H1 (cell line): Measurements from ENCODE around the gene ARHGAP27. TPM values are rescaled to one million over a fixed set of nuclear protein-coding genes. Genes with fewer than 3 reads are reported as not detected.

Source experiments
- EZH2 ChIP-seq: fragments of 200-600 bp; sonication (generic); IDR thresholded peaks from 2 replicates; pipeline ENCODE4 v1.7.1; 2012; ENCODE audit warnings: low read depth, mild to moderate bottlenecking, moderate library complexity, low read length, inconsistent platforms; ENCODE audit not compliant: severe bottlenecking
- GABPA ChIP-seq: IDR thresholded peaks from 2 replicates; pipeline ENCODE4 v1.6.1; 2011; ENCODE audit warnings: mild to moderate bottlenecking, low read length, moderate library complexity, borderline replicate concordance; ENCODE audit not compliant: insufficient read depth
- KDM1A ChIP-seq: fragments of 200-600, 300-600 bp; sonication (generic); IDR thresholded peaks from 2 replicates; pipeline ENCODE4 v1.7.1; 2016; ENCODE audit warnings: mild to moderate bottlenecking, low read length, borderline replicate concordance
- POLR2AphosphoS5 ChIP-seq: IDR thresholded peaks from 2 replicates; pipeline ENCODE4 v1.6.1; 2011; ENCODE audit warnings: low read depth, low read length
- SP1 ChIP-seq: IDR thresholded peaks from 2 replicates; pipeline ENCODE4 v1.6.1; 2011; ENCODE audit warnings: low read depth, low read length
- polyA plus RNA-seq, 7 experiments: library from polyadenylated mRNA; depleted of rRNA in 3 of 7; stranded (reverse) in 5 of 7; unstranded in 2 of 7; fragments of >200 nt in 5 of 7; fragments of 200-250 nt in 2 of 7; gene quantifications; 1 replicate in 5 of 7; 2 replicates in 1 of 7; 4 replicates in 1 of 7; pipeline versions ENCODE4 v1.2.1 to v1.2.3, GENCODE V29; 2011 to 2013; ENCODE audit warnings: missing spikeins in 2 of 7, mixed read lengths in 2 of 7
- total RNA-seq: library from RNA; stranded (reverse); fragmentation: NEBNext Ultra II Directional; extraction: Animal tissue kit (Norgen Biotek cat#: 25700); gene quantifications from 2 replicates; pipeline ENCODE4 v1.2.1, GENCODE V29; 2021
- TF ChIP-seq, protein P1 (sequence below): fragments of 300-600 bp; sonication (generic); IDR thresholded peaks from 2 replicates; pipeline ENCODE4 v1.7.1; 2012; ENCODE audit warnings: low read length, moderate library complexity, mild to moderate bottlenecking, inconsistent platforms; ENCODE audit not compliant: insufficient replicate concordance
- TF ChIP-seq, protein P2 (sequence below), 3 experiments: IDR thresholded peaks; 1 replicate in 2 of 3; 2 replicates in 1 of 3; pipeline versions ENCODE4 v1.5.1 to v1.6.1; 2011; ENCODE audit warnings: low read length in 3 of 3, mild to moderate bottlenecking in 3 of 3, inconsistent platforms in 2 of 3, low read depth in 1 of 3, moderate library complexity in 1 of 3; ENCODE audit not compliant: insufficient read depth in 1 of 3; ENCODE audit errors: control extremely low read depth in 1 of 3

The ARHGAP27 gene
- total and polyA plus RNA-seq, 2 of the 8 experiments (the other 6 are each of a cell fraction or from before 2014, with no cell fraction given), result 11.6 to 13.1 TPM

DNA sequence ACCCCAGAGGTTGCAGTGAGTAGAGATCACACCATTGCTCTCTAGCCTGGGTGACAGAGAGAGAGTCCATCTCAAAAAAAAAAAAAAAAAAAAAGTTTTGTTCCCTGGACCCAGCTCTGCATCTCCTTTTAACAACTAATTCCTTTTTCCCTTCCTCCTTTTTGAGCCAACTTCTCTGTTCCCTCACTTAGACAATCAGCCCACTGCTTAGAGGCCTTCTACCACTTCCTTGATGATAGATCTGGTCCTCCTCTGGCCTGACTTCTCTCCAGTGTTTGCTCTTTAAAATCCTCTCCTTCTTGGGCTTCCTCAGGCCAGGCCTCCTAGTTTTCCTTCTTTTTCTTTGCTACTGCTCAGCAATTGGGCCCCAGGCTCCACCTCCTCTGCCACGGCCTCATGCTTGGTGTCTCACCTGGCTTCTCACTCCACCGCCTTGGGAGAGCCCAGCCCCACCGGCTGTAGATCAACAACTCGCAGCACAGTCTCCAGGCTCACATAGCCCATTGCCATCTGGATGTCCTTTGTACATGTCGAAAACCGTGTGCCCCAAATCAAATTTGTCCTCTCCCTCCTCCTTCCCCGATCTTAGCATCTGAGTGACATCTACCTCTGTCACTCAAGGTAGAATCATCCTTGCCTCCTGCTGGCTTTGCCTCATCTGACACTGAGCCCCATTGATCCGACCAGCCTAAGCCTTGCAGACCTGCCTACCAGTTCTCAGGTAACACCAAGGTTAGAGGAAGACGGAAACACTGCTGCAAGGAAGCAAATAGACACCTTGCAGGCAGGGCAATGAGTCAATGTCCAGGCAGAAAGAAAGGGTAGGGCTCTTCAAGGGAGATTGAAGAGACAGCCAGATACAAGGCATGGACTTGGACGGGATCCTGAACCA, 17.4 kb downstream of the ARHGAP27 start (continued):
- TF ChIP-seq, protein P1, sequence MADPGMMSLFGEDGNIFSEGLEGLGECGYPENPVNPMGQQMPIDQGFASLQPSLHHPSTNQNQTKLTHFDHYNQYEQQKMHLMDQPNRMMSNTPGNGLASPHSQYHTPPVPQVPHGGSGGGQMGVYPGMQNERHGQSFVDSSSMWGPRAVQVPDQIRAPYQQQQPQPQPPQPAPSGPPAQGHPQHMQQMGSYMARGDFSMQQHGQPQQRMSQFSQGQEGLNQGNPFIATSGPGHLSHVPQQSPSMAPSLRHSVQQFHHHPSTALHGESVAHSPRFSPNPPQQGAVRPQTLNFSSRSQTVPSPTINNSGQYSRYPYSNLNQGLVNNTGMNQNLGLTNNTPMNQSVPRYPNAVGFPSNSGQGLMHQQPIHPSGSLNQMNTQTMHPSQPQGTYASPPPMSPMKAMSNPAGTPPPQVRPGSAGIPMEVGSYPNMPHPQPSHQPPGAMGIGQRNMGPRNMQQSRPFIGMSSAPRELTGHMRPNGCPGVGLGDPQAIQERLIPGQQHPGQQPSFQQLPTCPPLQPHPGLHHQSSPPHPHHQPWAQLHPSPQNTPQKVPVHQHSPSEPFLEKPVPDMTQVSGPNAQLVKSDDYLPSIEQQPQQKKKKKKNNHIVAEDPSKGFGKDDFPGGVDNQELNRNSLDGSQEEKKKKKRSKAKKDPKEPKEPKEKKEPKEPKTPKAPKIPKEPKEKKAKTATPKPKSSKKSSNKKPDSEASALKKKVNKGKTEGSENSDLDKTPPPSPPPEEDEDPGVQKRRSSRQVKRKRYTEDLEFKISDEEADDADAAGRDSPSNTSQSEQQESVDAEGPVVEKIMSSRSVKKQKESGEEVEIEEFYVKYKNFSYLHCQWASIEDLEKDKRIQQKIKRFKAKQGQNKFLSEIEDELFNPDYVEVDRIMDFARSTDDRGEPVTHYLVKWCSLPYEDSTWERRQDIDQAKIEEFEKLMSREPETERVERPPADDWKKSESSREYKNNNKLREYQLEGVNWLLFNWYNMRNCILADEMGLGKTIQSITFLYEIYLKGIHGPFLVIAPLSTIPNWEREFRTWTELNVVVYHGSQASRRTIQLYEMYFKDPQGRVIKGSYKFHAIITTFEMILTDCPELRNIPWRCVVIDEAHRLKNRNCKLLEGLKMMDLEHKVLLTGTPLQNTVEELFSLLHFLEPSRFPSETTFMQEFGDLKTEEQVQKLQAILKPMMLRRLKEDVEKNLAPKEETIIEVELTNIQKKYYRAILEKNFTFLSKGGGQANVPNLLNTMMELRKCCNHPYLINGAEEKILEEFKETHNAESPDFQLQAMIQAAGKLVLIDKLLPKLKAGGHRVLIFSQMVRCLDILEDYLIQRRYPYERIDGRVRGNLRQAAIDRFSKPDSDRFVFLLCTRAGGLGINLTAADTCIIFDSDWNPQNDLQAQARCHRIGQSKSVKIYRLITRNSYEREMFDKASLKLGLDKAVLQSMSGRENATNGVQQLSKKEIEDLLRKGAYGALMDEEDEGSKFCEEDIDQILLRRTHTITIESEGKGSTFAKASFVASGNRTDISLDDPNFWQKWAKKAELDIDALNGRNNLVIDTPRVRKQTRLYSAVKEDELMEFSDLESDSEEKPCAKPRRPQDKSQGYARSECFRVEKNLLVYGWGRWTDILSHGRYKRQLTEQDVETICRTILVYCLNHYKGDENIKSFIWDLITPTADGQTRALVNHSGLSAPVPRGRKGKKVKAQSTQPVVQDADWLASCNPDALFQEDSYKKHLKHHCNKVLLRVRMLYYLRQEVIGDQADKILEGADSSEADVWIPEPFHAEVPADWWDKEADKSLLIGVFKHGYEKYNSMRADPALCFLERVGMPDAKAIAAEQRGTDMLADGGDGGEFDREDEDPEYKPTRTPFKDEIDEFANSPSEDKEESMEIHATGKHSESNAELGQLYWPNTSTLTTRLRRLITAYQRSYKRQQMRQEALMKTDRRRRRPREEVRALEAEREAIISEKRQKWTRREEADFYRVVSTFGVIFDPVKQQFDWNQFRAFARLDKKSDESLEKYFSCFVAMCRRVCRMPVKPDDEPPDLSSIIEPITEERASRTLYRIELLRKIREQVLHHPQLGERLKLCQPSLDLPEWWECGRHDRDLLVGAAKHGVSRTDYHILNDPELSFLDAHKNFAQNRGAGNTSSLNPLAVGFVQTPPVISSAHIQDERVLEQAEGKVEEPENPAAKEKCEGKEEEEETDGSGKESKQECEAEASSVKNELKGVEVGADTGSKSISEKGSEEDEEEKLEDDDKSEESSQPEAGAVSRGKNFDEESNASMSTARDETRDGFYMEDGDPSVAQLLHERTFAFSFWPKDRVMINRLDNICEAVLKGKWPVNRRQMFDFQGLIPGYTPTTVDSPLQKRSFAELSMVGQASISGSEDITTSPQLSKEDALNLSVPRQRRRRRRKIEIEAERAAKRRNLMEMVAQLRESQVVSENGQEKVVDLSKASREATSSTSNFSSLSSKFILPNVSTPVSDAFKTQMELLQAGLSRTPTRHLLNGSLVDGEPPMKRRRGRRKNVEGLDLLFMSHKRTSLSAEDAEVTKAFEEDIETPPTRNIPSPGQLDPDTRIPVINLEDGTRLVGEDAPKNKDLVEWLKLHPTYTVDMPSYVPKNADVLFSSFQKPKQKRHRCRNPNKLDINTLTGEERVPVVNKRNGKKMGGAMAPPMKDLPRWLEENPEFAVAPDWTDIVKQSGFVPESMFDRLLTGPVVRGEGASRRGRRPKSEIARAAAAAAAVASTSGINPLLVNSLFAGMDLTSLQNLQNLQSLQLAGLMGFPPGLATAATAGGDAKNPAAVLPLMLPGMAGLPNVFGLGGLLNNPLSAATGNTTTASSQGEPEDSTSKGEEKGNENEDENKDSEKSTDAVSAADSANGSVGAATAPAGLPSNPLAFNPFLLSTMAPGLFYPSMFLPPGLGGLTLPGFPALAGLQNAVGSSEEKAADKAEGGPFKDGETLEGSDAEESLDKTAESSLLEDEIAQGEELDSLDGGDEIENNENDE, result no peak
- no peak for TF ChIP-seq POLR2AphosphoS5
- TF ChIP-seq KDM1A, result no peak
- TF ChIP-seq, protein P2, sequence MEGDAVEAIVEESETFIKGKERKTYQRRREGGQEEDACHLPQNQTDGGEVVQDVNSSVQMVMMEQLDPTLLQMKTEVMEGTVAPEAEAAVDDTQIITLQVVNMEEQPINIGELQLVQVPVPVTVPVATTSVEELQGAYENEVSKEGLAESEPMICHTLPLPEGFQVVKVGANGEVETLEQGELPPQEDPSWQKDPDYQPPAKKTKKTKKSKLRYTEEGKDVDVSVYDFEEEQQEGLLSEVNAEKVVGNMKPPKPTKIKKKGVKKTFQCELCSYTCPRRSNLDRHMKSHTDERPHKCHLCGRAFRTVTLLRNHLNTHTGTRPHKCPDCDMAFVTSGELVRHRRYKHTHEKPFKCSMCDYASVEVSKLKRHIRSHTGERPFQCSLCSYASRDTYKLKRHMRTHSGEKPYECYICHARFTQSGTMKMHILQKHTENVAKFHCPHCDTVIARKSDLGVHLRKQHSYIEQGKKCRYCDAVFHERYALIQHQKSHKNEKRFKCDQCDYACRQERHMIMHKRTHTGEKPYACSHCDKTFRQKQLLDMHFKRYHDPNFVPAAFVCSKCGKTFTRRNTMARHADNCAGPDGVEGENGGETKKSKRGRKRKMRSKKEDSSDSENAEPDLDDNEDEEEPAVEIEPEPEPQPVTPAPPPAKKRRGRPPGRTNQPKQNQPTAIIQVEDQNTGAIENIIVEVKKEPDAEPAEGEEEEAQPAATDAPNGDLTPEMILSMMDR (IDR thresholded peaks at IDR 0.05; ENCODE audit: control extremely low read depth in 1 of 3, insufficient read depth in 1 of 3, low read depth in 1 of 3, low read length in 3 of 3), result no peak
- TF ChIP-seq EZH2, result no peak
- TF ChIP-seq GABPA, result no peak
- TF ChIP-seq SP1, result no peak
